Measurements from ENCODE around the gene FAXDC2.

DNA sequence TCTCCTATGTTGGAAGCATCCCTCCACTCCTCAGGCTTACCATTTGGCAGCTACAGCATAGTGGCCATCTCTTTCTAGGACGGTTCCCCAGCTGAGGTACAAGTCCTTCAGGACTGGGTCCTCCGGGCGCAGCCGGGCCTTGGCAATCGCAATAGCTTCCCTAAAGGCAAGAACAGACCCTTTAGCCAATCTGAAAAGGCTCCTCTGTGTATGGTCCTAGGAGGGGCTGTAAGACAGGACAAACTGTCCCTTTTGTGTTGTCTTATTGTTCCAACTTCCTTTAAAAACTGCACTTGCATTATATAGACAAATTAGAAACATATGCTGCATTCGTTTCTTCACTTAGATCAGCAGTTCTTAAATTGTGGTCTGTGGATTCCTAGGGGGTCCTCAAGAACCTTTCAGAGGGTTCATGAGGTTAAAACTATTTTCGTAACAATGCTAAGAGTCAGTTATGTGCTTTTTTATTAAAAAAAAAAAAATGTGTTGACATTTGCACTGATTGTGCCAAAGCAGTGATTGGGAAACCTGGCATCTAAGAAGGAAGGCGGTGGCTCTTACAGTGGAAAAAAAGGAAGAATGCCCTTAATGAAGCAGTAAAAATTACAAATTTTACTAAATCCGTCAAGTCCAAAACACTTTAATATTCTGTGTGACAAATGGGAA is 48.9 kb upstream of the FAXDC2 start:
- TF ChIP-seq, protein P1, sequence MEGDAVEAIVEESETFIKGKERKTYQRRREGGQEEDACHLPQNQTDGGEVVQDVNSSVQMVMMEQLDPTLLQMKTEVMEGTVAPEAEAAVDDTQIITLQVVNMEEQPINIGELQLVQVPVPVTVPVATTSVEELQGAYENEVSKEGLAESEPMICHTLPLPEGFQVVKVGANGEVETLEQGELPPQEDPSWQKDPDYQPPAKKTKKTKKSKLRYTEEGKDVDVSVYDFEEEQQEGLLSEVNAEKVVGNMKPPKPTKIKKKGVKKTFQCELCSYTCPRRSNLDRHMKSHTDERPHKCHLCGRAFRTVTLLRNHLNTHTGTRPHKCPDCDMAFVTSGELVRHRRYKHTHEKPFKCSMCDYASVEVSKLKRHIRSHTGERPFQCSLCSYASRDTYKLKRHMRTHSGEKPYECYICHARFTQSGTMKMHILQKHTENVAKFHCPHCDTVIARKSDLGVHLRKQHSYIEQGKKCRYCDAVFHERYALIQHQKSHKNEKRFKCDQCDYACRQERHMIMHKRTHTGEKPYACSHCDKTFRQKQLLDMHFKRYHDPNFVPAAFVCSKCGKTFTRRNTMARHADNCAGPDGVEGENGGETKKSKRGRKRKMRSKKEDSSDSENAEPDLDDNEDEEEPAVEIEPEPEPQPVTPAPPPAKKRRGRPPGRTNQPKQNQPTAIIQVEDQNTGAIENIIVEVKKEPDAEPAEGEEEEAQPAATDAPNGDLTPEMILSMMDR (IDR thresholded peaks at IDR 0.05), result no peak
- no peak for TF ChIP-seq POLR2A (IDR thresholded peaks at IDR 0.05)
- no peak for TF ChIP-seq EP300 (IDR thresholded peaks at IDR 0.05)
